ENCODE data around the gene GATD1. TPM values are rescaled to one million over a fixed set of nuclear protein-coding genes. Genes with fewer than 3 reads are reported as not detected.

The GATD1 gene
- total RNA-seq, 8 experiments from 2014 or later = 22.8 to 70.1 (median 38.0) TPM

DNA sequence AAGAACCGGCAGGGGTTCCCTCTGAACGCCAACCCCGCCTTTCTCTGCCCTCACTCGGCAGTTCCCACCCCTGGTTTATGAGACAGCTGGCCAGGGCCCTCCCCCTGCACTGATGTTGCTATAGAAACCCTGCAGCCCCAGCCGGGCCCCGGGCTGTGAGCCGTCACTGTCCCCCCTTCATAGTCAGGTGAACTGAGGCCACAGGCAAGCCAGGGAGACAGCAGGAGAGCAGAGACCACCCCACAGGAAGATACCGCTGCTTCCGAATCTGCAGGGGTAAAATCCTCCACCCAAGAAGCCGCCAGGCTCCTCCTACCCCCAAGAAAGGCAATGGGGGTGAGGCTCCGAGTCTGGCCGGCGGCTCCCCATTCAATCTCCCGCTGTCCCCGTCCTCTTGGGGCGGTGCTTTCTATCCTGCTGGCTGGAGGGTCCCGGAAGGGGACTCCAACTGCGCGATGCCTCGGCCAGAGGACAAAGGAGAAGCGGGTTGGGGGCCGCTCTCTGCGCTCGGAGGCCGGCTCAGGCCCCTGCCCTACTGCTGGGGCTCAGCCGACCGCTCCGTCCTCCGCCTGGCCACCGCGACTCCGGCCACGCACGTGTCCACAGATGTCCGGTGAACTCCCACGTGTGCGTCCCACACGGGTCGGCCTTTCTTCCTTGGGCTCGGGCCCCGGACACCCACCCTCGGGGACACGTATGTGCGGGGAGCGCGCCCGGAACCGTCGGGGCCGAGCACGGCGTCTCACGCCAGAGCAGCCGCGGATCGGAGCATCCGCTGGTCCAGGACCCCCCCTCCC, 20.2 kb upstream of the GATD1 start:
- 0% methylated on average over 3 to 7 of the region's 57 CpGs; no CpG with 5 or more reads in 6 of the 10 experiments for WGBS, 10 experiments
- Histone ChIP-seq H3K27ac (peak overlapping the region; percentile 95 to 97), H3K4me3 (peak overlapping the region; percentile 54 to 79 (median 61)), H3K4me1 (replicated peaks in 1 of 2) (peaks cover 23 to 28% of the 10 kb centered on the region in 2 donors)
- peak; percentile 40 to 76 (median 68) for ATAC-seq (replicated peaks in 6 of 8)
- in situ Hi-C loops (cut with MboI; ENCODE audit: low pct_unique_long_range_greater_than_20kb in 2 of 9, low sequenced_read_pairs in 9 of 9, unreplicated experiment in 9 of 9) = no loop called here

DNA sequence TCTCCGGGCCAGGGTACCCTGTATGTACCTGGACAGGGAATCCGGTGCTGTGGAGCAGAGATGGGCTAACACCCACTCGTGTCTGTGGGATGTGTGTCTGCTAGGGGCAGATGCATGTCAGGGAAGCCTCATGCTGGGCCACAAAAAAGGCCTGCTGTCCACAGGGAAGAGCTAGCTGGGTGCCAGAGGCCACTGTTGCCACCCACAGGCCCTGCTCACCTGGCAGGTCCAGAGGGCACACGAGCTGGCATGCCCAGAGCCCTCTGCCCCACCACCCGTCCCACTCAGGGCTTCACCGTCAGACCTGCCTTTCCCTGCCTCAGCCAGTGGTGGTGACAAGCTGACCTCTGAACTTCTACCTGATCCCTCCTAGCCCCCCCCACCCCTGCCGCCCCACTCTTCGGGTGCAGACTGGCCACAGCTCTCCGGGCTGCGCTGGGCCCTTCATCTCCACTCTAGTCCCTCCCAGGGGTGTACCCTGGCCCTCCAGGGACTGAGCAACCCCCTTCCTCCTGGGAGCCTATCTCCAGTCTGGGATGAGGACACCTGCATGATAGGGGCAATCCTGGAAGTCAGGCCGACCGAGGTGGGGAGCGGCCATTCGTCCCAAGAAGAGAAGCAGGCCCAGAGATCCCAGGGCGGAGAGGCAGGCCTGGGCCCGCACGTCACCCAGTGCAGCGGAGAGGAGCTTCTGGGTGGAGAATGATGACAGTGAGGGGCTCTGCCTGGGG, 19.4 kb upstream of the GATD1 start:
- ATAC-seq (replicated peaks in 6 of 8) = peak in 5 of 8 experiments; percentile 0 to 2 (median 0)
- peak overlapping the region; percentile 54 to 79 (median 61) for H3K4me3 ChIP-seq
- in situ Hi-C loops (cut with MboI; ENCODE audit: low pct_unique_long_range_greater_than_20kb in 2 of 9, low sequenced_read_pairs in 9 of 9, unreplicated experiment in 9 of 9) = no loop called here
- 0 to 20% (median 6%) methylated on average over 1 to 6 of the region's 18 CpGs; no CpG with 5 or more reads in 7 of the 10 experiments for WGBS, 10 experiments
- peak overlapping the region; percentile 95 to 97 for H3K27ac ChIP-seq
- peaks cover 23 to 28% of the 10 kb centered on the region in 2 donors for H3K4me1 ChIP-seq (replicated peaks in 1 of 2)

DNA sequence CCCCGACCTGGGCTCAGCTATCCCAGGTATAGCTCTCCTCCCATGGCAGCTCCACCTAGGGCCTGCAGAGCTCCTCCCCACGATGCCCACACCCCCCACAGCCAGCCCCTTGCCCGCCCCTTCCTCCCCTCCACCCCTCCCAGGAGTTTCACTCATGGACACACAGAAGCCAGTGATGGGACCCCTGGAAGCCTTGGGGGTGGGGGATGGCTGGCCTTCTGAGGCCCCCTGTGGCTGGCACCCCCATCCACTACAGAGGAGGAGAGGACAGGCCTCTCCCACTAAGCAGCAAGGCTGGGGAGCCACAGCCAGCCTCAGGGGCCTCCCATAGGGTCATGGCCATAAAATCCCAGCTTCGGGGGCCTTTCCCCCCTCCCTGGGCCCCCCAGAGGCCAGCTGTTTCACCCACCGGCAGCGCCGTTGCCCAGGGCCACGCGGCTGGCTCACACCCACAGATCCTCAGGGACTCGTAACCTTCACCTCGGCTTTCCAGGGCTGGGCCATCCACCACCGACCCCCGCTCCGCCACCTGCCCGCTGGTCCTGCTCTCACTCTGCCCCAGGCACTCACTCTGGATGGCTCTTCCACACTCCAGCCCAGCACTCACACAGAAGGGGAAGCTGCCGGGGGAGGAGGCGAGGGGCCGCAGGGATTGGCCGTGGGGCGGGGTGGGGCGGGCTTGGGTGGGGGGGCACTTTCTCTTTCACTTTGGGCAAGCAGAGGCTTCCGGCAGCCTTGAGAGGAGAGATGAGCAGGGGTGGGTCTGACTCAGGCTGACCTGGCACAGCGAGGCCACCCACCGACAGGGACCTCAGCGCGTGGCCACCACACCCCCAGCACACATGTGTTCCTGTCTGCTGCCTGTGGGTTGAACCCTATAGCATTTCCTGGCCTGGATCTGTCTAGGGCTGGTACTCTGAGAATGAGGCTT, 18.6 kb upstream of the GATD1 start:
- peak overlapping the region; percentile 54 to 79 (median 61) for H3K4me3 ChIP-seq
- H3K4me1 ChIP-seq (replicated peaks in 1 of 2) = peaks cover 23 to 30% of the 10 kb centered on the region in 2 donors
- peak; percentile 35 to 58 (median 42) for ATAC-seq (replicated peaks in 6 of 8)
- WGBS, 10 experiments = no CpG with 5 or more reads among the region's 26 CpGs
- in situ Hi-C loops (cut with MboI; ENCODE audit: low pct_unique_long_range_greater_than_20kb in 2 of 9, low sequenced_read_pairs in 9 of 9, unreplicated experiment in 9 of 9) = no loop called here
- peak overlapping the region; percentile 95 to 97 for H3K27ac ChIP-seq

DNA sequence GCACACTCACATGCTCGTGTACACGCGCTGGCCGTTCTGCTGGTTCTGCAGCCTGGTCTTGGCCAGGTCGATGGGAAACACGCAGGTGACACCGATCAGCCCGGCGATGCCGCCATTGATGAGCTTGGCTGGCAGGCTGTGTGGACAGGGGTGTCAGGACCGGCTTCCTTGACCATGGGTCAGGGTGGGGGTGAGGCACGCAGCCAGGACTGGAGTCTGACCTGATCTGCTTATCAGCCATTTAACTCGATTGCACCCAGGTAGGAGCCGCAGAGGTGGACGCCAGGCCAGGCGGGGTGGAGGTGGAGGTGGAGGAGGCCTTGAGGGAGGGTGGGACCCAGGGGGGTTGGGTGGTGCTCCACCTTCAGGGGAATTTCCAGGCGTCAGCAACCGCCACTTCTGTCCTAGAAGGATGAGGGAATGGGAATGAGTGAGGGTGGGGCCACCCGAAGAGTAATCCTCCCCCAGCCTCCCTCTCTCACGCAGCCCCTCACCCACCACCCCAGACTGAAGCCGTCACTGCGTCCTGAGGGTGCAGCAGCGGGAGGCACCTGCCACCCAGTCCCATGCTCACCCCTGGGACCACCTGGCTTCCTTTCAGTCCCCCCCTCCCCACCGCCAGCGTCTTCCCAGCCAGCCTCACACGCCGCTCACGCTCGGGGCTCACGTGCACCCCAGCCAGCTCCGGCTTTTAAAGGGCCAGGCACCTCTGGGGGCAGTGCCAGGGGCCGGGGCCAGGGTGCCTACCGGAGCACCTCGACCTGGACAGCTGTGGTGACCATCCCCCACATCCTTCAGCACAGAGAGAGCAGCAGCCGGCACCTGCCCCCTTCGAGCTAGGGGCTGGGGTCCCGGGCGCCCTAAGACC, 17.7 kb upstream of the GATD1 start:
- WGBS, 10 experiments = 100% methylated on average over 2 of the region's 38 CpGs; no CpG with 5 or more reads in 9 of the 10 experiments
- ATAC-seq (replicated peaks in 6 of 8) = peak in 1 of 8 experiments; percentile 2
- in situ Hi-C loops (cut with MboI; ENCODE audit: low pct_unique_long_range_greater_than_20kb in 2 of 9, low sequenced_read_pairs in 9 of 9, unreplicated experiment in 9 of 9) = no loop called here
- Histone ChIP-seq H3K27ac (peak overlapping the region; percentile 95 to 97), H3K4me3 (peak overlapping the region; percentile 54 to 79 (median 61)), H3K4me1 (replicated peaks in 1 of 2) (peaks cover 23 to 39% of the 10 kb centered on the region in 2 donors)

DNA sequence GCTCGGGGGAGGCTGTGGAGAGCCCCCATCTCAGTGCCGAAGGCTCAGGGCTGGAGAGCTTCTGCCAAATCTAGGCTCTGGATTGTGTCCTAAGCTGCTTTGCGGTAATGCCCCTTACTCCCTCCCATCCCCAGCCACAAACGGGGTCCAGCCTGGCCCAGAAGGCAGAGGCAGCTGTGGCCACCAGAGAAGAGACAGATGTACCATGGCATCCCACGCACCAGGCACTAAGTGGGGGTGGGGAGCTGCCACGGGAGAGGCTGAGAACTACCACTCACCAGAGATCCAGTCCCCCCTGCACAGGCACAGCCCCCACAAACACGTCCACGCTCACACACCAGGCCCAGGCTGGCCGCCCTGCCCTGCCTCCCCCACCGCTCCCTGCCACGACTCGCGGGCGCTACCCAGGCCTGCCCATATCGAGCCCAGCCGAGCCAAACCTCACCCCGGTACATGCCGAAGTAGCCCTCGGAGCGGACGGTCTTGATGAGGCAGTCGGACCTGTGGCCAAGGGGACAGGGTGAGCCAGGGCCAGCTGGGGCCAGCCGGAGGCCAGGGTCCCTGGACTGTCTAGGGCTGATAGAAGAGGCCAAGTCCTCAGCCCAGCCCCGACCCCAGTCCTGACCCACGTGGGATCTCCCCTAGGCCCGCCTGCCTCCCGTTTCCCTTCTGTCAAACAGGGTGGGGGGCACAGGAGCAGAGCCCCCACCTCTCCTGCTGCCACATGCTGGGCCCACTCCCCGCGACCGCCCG, 16.9 kb upstream of the GATD1 start:
- 80 to 88% (median 81%) methylated on average over 4 to 5 of the region's 31 CpGs; no CpG with 5 or more reads in 7 of the 10 experiments for WGBS, 10 experiments
- no peak for ATAC-seq (replicated peaks in 6 of 8)
- H3K4me3 ChIP-seq = no peak overlapping the region
- H3K4me1 ChIP-seq (replicated peaks in 1 of 2) = peaks cover 26 to 47% of the 10 kb centered on the region in 2 donors
- no peak overlapping the region for H3K27ac ChIP-seq
- in situ Hi-C loops (cut with MboI; ENCODE audit: low pct_unique_long_range_greater_than_20kb in 2 of 9, low sequenced_read_pairs in 9 of 9, unreplicated experiment in 9 of 9) = no loop called here

DNA sequence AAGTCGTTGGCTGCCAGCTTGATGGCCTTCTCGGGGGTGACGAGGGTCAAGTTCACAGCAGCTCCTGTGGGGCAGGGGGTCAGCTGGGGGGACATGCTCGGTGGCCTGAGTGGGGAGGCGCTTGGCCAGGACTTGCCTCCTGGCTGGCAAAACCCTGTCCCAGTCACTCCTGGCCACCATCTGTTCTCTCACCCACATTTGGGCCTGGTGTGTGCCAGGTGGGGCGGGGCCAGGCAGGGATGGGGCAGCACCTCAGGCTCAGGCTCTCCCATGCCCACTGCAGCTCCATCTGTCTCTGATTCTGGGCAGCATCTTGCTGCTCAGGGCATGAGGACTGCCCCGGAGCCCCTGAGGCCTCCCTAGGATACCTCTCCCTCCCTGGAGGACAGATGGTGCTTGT, 16.3 kb upstream of the GATD1 start:
- no peak for ATAC-seq (replicated peaks in 6 of 8)
- in situ Hi-C loops (cut with MboI; ENCODE audit: low pct_unique_long_range_greater_than_20kb in 2 of 9, low sequenced_read_pairs in 9 of 9, unreplicated experiment in 9 of 9) = no loop called here
- no peak overlapping the region for H3K27ac ChIP-seq
- H3K4me1 ChIP-seq (replicated peaks in 1 of 2) = peaks cover 32 to 51% of the 10 kb centered on the region in 2 donors
- WGBS, 10 experiments = 72 to 80% methylated on average over 2 of the region's 7 CpGs; no CpG with 5 or more reads in 8 of the 10 experiments
- no peak overlapping the region for H3K4me3 ChIP-seq

DNA sequence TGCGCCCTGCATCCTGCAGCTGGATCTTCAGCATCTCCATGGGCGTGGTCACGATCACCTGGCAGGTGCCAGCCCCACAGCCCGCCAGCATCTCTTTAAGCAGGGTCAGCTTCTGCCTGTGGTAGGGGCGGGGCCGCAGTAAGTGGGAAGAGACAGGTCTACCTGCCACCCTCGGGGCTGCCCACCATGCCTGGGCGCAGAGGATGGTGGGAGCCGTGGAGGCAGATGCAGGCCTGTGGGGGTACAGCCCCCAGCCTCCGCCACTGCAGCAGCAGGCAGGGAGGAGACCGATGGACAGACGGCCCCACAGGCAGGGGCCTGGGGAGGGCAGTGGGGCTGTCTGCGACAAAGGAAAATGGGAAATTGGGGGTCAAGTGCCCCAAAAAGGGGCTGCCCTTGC, 15.6 kb upstream of the GATD1 start:
- Histone ChIP-seq H3K4me1 (replicated peaks in 1 of 2) (peaks cover 30 to 51% of the 10 kb centered on the region in 2 donors), H3K27ac (no peak overlapping the region), H3K4me3 (no peak overlapping the region)
- 98 to 100% methylated on average over 2 to 7 of the region's 13 CpGs; no CpG with 5 or more reads in 8 of the 10 experiments for WGBS, 10 experiments
- in situ Hi-C loops (cut with MboI; ENCODE audit: low pct_unique_long_range_greater_than_20kb in 2 of 9, low sequenced_read_pairs in 9 of 9, unreplicated experiment in 9 of 9) = no loop called here
- no peak for ATAC-seq (replicated peaks in 6 of 8)

DNA sequence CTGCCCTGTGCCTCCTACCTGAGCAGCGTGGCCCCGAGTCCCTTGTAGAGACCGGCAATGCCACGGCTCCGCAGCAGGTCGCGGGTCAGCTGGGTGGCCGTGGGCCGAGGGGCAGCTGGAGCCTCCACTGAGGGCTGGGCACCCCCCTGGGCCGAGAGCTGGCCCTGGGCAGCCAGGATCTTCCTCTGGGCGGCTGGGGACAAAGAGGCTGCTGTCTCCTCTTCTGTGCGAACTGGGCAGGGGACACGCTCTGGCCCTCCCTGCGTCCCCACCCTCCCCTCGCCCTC, 15.2 kb upstream of the GATD1 start:
- H3K27ac ChIP-seq = no peak overlapping the region
- 100% methylated on average over 2 of the region's 15 CpGs; no CpG with 5 or more reads in 9 of the 10 experiments for WGBS, 10 experiments
- H3K4me3 ChIP-seq = no peak overlapping the region
- in situ Hi-C loops (cut with MboI; ENCODE audit: low pct_unique_long_range_greater_than_20kb in 2 of 9, low sequenced_read_pairs in 9 of 9, unreplicated experiment in 9 of 9) = no loop called here
- H3K4me1 ChIP-seq (replicated peaks in 1 of 2) = peaks cover 30 to 51% of the 10 kb centered on the region in 2 donors
- no peak for ATAC-seq (replicated peaks in 6 of 8)

DNA sequence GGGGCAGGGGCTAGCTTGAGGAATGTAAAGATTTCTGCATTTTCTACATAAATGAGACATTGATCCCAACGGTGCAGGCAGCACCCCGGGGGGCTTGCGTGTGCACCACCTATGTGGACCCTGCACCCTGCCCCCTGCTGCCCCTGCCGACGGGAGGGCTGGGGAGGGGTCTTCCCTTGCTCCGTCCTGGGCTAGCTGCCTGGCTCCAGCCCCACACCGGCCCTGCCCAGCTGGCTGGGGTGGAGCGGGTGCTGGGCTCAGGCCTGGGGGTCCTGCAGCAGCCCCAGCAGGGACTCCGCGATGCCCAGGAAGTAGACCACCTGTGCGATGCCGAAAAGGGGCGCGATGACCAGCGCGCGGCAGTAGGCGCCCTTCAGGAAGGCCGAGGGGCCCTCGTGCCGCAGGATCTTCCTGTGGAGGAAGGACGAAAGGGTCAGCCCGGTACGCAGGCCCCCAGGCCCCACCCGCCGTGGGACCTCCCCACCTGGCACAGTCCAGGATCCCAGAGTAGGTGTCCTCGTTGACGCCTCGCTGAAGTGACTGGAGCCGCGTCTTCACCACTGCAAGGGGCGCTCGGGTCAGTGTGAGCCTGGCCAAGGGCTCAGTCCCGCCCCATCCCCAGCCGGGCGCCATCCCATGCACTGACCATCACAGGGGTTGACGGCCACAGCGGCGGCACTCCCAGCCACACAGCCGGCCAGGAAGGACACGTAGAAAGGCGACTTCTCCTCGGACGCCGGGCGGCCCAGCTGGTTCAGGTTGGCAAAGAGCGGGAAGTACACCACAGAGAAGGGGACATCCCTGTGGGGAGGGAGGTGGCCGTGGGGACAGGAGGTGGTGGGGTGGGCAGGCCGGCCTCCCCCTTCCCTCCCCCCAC, 14.6 kb upstream of the GATD1 start:
- WGBS, 10 experiments = 91 to 100% methylated on average over 1 to 10 of the region's 49 CpGs; no CpG with 5 or more reads in 8 of the 10 experiments
- in situ Hi-C loops (cut with MboI; ENCODE audit: low pct_unique_long_range_greater_than_20kb in 2 of 9, low sequenced_read_pairs in 9 of 9, unreplicated experiment in 9 of 9) = no loop called here
- ATAC-seq (replicated peaks in 6 of 8) = no peak
- Histone ChIP-seq H3K4me3 (no peak overlapping the region), H3K27ac (no peak overlapping the region), H3K4me1 (replicated peaks in 1 of 2) (peaks cover 30 to 51% of the 10 kb centered on the region in 2 donors)

DNA sequence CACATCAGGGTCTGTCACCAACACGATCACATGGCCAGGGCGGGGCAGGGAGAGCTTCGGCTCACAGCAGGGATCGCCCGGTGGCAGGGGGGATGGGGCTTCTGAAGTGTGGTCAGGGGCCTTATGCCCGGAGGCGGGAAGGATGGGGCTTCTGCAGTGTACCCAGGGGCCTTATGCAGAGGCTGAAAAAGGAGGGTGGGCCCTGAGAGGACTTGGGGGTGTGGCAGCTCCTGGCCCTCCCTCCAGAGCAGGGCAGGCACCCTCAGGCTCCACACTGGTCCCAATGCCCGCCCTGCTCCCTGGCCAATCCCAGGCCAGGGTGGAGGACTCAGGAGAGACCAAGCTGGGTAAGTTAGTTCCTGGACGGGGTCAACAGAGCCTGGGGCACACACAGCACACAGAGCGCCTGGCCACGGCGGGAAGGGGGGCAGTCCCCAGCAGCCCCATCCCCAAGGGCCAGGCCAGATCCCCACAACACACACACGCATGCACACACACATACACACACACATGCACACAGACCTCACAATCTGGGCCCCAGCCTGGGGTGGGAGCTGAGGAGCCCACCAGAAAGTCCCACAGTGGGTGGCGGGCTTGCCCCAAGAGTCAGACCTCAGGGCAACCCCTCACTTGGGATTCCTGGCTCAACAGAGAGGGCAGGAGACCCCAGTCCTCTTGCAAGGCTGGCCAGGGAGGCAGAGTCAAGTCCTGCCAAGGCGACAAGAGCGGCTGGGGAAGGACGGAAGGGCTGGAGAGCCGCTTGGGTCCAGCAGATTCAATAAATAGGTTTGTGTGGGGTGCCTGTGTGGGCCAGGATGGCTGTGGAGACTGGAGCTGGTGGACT, 13.7 kb upstream of the GATD1 start:
- Histone ChIP-seq H3K27ac (no peak overlapping the region), H3K4me3 (no peak overlapping the region), H3K4me1 (replicated peaks in 1 of 2) (peaks cover 25 to 43% of the 10 kb centered on the region in 2 donors)
- WGBS, 10 experiments = 43 to 100% (median 68%) methylated on average over 1 to 5 of the region's 18 CpGs; no CpG with 5 or more reads in 6 of the 10 experiments
- in situ Hi-C loops (cut with MboI; ENCODE audit: low pct_unique_long_range_greater_than_20kb in 2 of 9, low sequenced_read_pairs in 9 of 9, unreplicated experiment in 9 of 9) = no loop called here
- ATAC-seq (replicated peaks in 6 of 8) = peak; percentile 31 to 69 (median 54)
